ENCODE measurements around the gene AHDC1.

AHDC1 gene

DNA sequence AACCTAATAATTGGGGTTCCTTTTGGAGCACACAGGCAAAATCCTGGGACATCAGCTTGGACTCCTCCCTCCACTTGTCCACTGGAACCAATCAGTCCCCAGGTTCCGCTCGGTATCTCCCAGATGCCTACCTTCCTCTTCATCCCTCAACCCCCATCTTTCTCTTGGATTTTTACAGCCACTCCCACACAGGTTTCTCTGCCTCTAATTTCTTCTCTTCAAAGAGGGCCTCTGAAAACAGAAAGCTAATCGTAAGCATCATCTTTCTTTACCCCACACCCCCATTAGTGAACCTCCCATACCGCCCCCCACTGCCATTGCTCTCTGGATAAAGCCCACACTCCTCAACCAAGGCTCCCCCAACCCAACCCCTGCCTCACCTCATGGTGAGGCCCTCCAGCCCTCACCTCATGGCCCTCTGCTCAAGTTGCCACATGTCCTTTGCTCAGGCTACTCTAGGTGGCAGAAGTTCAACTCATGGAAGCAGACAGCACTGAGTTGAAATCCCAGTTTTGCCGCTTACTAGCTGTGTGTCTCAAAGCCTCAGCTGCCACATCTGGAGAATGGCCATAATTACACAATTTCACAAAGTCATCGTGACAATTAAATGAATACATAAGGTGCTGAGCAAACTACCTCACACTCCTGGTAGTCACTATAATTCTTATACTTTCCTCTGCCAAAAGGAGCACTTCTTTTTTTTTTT is 95.8 kb downstream of the AHDC1 start:
- H2AFZ ChIP-seq (ENCODE audit: low read depth), result no peak overlapping the region
- no peaks in the 10 kb centered on the region for H3K27me3 ChIP-seq (ENCODE audit: insufficient read depth, low read depth)
- no peak overlapping the region for H3K27ac ChIP-seq
- H3K4me1 ChIP-seq (ENCODE audit: low read depth, poor library complexity, severe bottlenecking), result no peaks in the 10 kb centered on the region
- H3K4me2 ChIP-seq, result no peak overlapping the region
- TF ChIP-seq, protein P1, sequence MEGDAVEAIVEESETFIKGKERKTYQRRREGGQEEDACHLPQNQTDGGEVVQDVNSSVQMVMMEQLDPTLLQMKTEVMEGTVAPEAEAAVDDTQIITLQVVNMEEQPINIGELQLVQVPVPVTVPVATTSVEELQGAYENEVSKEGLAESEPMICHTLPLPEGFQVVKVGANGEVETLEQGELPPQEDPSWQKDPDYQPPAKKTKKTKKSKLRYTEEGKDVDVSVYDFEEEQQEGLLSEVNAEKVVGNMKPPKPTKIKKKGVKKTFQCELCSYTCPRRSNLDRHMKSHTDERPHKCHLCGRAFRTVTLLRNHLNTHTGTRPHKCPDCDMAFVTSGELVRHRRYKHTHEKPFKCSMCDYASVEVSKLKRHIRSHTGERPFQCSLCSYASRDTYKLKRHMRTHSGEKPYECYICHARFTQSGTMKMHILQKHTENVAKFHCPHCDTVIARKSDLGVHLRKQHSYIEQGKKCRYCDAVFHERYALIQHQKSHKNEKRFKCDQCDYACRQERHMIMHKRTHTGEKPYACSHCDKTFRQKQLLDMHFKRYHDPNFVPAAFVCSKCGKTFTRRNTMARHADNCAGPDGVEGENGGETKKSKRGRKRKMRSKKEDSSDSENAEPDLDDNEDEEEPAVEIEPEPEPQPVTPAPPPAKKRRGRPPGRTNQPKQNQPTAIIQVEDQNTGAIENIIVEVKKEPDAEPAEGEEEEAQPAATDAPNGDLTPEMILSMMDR (conservative IDR thresholded peaks at IDR 0.05; ENCODE audit: low read depth, low read length), result no peak
- H4K20me1 ChIP-seq (ENCODE audit: insufficient read depth), result no peaks in the 10 kb centered on the region
- H3K79me2 ChIP-seq (ENCODE audit: insufficient read depth, low read depth), result no peaks in the 10 kb centered on the region
- H3K4me3 ChIP-seq (IDR thresholded peaks at IDR 0.05; ENCODE audit: insufficient read depth, low read depth, low read length), result no peak overlapping the region
- H3K9ac ChIP-seq, result no peak overlapping the region
- no peaks in the 10 kb centered on the region for H3K36me3 ChIP-seq (ENCODE audit: insufficient read depth)

DNA sequence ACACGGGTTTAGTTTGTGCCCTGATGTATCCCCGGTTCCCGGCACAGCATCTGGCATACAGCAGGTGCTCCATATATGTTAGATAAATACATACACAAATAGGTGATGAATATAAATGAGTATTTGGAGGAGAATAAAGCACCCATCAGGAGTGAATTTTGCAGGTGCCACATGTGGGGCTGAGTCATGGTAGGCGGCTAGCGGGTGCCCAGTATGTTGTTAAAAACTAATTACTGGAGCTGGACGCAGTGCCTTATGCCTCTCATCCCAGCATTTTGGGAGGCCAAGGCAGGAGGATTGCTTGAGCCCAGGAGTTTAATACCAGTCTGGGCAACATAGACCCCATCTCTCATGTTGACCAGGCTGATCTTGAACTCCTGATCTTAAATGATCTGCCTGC is 97.2 kb downstream of the AHDC1 start:
- Histone ChIP-seq H3K36me3 (ENCODE audit: insufficient read depth) (no peaks in the 10 kb centered on the region), H3K4me2 (no peak overlapping the region), H3K27ac (no peak overlapping the region), H3K27me3 (ENCODE audit: insufficient read depth, low read depth) (no peaks in the 10 kb centered on the region), H3K79me2 (ENCODE audit: insufficient read depth, low read depth) (no peaks in the 10 kb centered on the region), H3K9ac (no peak overlapping the region), H4K20me1 (ENCODE audit: insufficient read depth) (no peaks in the 10 kb centered on the region), H3K4me1 (ENCODE audit: low read depth, poor library complexity, severe bottlenecking) (no peaks in the 10 kb centered on the region), H3K4me3 (IDR thresholded peaks at IDR 0.05; ENCODE audit: insufficient read depth, low read depth, low read length) (no peak overlapping the region), H2AFZ (ENCODE audit: low read depth) (no peak overlapping the region)
- TF ChIP-seq, protein P1 (conservative IDR thresholded peaks at IDR 0.05; ENCODE audit: low read depth, low read length), result no peak

- H4K20me1 ChIP-seq (ENCODE audit: insufficient read depth), result no peaks in the 10 kb centered on the region
- H3K4me2 ChIP-seq, result no peak overlapping the region
- no peak overlapping the region for H3K9ac ChIP-seq
- TF ChIP-seq, protein P1 (conservative IDR thresholded peaks at IDR 0.05; ENCODE audit: low read depth, low read length), result no peak
- H3K4me3 ChIP-seq (IDR thresholded peaks at IDR 0.05; ENCODE audit: insufficient read depth, low read depth, low read length), result no peak overlapping the region
- no peaks in the 10 kb centered on the region for H3K36me3 ChIP-seq (ENCODE audit: insufficient read depth)
- no peak overlapping the region for H3K27ac ChIP-seq
- no peaks in the 10 kb centered on the region for H3K27me3 ChIP-seq (ENCODE audit: insufficient read depth, low read depth)
- no peaks in the 10 kb centered on the region for H3K4me1 ChIP-seq (ENCODE audit: low read depth, poor library complexity, severe bottlenecking)
- H3K79me2 ChIP-seq (ENCODE audit: insufficient read depth, low read depth), result no peaks in the 10 kb centered on the region
- no peak overlapping the region for H2AFZ ChIP-seq (ENCODE audit: low read depth)
These were observed 98.6 kb downstream of the AHDC1 start for GRCh38 chr1:27505420-27505680.

GRCh38 chr1:27504588-27505419 is 99.1 kb downstream of the AHDC1 start:
- H3K79me2 ChIP-seq (ENCODE audit: insufficient read depth, low read depth), result no peaks in the 10 kb centered on the region
- no peaks in the 10 kb centered on the region for H3K27me3 ChIP-seq (ENCODE audit: insufficient read depth, low read depth)
- no peak overlapping the region for H3K9ac ChIP-seq
- TF ChIP-seq, protein P1 (conservative IDR thresholded peaks at IDR 0.05; ENCODE audit: low read depth, low read length), result no peak
- H2AFZ ChIP-seq (ENCODE audit: low read depth), result no peak overlapping the region
- no peaks in the 10 kb centered on the region for H3K36me3 ChIP-seq (ENCODE audit: insufficient read depth)
- no peaks in the 10 kb centered on the region for H4K20me1 ChIP-seq (ENCODE audit: insufficient read depth)
- no peak overlapping the region for H3K27ac ChIP-seq
- H3K4me2 ChIP-seq, result no peak overlapping the region
- H3K4me1 ChIP-seq (ENCODE audit: low read depth, poor library complexity, severe bottlenecking), result no peaks in the 10 kb centered on the region
- H3K4me3 ChIP-seq (IDR thresholded peaks at IDR 0.05; ENCODE audit: insufficient read depth, low read depth, low read length), result no peak overlapping the region

Data from KMS-11 (cell line).